Loucy (cell line): ENCODE results near the gene ITGB5.

ENCODE experiments used
- CTCF ChIP-seq: fragments of 200-600 bp; sonication (generic); conservative IDR thresholded peaks from 2 replicates; pipeline ENCODE4 v1.5.1; 2014; ENCODE audit warnings: mild to moderate bottlenecking, antibody characterized with exemption, low read length
- EZH2phosphoT487 ChIP-seq: fragments of 200-600 bp; IDR thresholded peaks from 2 replicates; pipeline ENCODE4 v1.6.1; 2018; ENCODE audit warnings: antibody characterized with exemption, mild to moderate bottlenecking, moderate library complexity, borderline replicate concordance

DNA sequence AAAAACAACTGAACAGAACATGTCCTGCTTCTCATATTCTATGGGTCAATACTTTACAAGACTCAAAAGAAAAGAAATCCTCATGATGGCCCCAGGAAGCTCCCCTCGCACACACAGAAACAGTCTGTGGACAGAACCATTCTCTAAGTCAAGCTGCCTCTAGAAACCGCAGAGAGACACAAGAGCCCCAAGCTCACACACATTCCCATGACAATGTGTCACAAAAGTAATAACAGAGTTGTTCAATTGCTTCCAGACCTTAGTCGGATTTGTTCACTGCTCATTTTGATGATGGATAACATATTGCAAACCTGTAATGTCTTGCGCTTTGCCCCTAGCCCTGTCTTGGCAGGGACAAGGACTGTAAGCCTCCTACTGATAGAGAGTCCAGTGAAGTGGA, 96.0 kb downstream of the ITGB5 start:
- TF ChIP-seq CTCF: no peak
- no peak for TF ChIP-seq EZH2phosphoT487
